Measurements from ENCODE around the gene HBS1L.
"Not testable (repeated sequence)": the region's sequence is repeated elsewhere in the genome, so short reads cannot be mapped to it uniquely, and the experiment has no call there.

HBS1L gene

DNA sequence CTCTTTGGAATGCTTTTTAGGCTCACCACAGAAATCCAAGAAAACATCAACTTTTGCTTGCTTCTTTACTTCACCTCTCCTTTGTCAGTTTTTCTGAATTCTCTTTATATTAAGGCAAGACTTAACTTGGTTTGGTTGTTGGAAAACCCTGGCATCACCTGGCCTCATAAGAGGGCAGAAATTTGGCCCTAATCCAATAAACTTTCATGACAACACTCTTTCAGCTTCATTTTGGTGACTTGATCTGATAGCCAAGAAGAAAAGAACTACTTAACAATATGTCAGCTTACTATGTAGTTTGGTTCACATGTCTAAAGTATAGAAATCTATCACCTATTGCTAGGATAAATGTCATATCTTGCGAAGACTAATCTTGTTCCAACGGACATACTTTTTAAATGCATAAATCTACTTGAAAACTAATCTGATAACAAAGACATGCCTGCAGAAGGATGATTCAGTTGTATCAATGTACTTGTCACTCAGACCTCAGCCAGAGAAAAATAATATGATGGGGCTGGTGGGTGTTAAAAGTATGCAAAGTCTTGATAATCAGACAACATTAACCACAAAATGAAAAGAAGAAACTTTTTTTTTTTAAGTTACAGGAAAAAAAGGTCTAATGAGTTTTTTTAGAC lies 19.3 kb upstream of the HBS1L start:
- DNase-seq: no peak

DNA sequence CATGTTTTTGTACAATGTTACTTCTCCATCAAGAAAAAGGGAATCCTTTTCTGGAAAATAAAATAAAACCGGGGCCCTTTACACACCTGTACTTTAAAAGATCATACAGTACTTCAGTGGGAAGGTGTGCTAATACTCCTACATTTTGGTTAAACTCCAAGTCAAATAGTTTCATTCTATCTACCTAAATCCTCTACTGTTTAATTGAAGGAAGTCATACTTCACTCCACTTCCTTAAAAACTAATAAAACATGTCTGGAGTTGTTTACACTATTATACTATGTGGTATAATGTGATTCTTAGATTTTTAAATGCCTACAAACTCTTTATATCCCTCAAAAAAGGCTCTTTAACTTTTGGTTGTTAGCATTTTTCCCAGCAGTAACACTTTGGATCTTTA lies 18.6 kb upstream of the HBS1L start:
- no peak for DNase-seq

DNA sequence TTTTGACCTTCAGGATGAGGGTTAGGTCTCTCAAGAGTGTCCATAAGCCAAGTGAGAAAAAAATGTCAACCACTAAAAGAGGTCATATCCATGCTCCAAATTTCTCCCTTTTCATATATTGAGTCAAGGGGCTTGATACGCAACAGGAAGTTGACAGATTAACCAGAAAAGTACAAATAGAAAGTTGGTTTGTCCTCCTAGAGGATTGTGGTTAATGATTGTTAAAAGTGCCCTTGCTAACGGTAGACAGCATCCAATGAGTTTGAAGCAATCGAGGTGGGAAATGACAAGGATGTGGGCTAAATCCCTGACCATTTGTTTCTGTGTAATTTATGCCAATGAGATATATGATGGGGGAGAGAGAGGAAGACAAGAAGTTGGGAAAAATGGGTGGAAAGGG lies 18.1 kb upstream of the HBS1L start:
- DNase-seq: no peak

DNA sequence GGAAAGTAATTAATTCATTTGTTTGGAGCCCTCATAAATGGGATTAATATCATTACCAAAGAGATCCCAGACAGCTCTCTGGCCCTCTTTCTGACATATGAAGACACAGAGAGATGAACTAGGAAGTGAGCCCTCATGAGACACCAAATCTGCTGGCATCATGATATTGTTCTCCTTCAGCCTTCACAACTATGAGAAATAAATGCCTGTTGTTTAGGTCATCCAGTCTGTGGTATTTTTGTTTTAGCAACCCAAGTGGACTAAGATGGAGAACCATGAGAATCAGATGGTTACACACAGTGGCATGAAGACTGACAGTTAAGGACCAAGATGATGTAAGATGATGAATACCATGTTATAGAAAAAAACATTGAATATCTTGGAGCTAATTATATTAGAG lies 16.9 kb upstream of the HBS1L start:
- no peak for DNase-seq

DNA sequence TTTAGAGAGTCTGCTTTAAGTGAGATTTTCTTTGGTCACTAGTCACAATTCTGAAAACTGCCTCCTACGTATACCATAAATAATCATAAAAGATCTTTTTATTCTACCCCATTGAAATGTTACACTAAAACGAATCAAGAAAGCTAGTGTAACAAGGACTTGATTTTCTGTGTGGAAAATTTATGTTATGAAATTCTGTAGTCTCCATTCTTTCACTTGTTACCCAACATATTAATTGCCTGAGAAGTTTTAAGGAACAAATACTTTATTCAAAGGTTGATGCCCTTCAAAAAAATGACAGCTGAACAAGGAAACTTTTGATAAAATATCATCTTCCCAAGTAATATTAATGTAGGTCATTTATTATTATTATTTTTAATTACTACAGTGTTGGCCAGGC lies 13.3 kb upstream of the HBS1L start:
- no peak for DNase-seq

DNA sequence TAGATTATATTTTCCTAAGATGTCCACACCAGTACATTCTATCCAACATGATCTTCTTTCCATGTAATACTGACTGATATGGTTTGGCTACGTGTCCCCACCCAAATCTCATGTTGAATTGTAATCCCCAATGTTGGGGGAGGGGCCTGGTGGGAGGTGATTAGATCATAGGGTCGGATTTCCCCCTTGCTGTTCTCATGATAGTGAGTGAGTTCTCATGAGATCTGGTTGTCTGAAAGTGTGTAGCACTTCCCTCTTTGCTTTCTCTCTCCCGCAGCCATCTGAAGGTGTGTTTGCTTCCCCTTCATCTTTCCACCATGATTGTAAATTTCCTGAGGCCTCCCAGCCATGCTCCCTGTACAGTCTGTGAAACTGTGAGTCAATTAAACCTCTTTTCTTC lies 12.2 kb upstream of the HBS1L start:
- no peak for DNase-seq

DNA sequence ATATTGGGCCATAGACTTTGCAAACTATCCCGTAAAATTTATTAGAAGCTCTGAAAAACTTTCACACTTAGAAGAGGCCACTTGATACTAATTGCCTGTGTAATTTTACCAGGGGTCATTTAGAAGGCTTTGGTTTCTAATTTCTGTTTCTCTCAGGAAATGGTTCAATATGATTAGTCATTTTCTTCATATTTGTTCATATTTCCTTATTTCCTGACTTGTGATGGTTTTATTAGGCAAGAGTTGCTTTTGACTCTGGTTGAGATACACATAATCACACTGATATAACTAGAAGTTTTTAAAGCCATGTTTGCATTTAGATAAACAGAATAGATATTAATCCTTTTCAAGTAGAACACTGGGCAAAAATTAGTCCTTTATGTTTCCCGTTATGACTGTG lies 11.8 kb upstream of the HBS1L start:
- no peak for DNase-seq

DNA sequence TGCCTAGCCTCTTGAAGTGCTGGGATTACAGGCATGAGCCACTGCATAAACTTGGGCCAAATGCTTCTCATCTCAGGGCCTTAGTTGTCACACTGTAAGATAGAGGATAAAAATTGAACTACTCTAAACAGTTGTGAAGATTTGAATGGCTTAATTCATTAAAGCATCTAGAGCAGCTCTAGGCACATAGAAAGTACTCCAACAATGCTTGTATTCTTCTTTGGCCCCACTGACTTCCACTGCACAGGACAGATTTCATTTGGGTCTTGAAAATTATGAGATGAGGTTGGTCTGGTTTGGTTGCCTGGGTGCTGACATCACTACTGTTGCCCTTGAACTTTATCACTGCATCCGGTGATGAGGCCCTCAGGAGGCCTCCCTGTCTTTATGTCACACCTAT lies 10.0 kb upstream of the HBS1L start:
- no peak for DNase-seq

DNA sequence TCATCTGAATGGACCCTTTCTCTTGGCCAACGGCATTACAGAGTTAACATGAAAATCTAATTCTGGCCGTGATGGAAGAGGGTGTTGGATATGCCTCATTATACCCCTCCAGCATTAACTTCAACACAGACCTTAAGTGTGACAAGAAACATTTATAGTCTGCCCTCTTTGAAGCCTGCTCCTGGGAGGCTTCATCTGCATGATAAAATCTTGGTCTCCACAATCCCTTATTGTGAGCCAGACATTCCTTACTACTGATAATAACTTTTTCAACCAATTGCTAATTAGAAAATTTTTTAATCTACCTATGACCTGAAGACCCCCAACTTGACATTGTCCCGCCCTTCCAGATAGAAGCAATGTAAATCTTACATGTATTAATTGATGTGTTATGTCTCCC lies 9.3 kb upstream of the HBS1L start:
- no peak for DNase-seq

DNA sequence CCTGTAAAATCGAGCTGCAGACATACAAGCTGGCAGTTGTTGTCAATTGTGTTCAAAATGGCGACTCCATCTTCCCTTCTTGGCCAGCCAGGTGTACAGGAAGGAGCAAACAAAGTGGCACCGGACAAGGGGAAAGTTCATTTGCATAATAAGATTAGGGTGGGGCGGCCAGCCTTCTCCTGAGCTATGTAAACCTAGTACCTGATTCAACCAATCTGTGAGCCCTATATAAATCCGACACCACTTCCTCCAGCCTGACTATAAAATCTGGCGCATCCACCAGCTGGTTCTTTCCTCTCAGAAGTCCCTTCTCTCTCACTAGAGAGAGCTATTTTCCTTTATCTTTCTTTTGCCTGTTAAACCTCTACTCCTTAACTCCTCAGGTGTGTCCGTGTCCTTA lies 8.1 kb upstream of the HBS1L start:
- DNase-seq: no peak

DNA sequence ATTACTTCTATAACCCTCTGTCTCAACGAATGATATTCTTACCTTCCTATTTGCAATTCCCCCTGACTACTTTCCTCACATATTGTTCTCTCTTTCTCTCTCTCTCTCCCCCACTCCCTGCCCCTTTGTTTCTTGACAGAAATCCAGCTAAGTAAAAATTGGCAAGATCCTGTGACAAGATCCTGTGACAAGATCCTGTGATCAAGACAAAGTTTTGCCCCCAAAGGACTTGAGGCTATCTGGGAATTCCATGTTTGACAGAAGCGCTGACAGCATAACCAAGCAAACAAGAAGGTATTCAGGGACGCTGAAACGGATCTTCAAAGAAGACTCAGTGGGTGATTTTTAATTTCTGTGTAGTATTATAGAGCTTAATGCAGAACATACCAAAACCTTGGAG lies 5.5 kb upstream of the HBS1L start:
- DNase-seq: no peak

DNA sequence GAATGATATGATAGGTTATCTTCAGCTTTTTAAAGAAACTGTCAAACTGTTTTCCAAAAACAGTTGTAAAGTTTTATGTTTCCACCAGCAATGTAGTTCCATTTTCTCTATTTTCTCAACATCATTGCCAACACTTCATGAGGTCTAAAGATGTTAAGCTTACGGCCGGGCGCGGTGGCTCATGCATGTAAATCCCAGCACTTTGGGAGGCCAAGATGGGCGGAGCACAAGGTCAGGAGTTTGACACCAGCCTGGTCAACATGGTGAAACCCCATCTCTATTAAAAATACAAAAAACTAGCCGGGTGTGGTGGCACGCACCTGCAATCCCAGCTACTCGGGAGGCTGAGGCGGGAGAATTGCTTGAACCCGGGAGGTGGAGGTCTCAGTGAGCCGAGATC lies 3.7 kb upstream of the HBS1L start:
- DNase-seq: not testable (repeated sequence)

DNA sequence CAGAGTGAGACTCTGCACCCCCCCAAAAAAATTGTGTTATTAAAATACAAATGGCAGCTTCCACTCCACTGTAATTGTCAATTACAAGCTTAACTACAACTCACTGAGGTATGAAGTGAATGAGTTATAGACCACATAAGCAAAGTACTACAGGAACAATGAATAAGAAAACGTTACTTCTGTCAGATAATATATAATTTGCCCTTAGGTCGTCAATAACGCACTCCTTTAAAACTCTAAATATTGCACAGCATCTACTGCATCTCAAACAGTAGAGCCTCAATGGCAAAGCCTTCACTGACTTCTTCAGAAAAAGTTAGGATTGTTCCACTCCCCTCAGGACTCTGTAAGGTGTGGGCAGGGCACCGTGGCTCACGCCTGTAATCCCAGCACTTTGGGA lies 2.0 kb upstream of the HBS1L start:
- DNase-seq: no peak

DNA sequence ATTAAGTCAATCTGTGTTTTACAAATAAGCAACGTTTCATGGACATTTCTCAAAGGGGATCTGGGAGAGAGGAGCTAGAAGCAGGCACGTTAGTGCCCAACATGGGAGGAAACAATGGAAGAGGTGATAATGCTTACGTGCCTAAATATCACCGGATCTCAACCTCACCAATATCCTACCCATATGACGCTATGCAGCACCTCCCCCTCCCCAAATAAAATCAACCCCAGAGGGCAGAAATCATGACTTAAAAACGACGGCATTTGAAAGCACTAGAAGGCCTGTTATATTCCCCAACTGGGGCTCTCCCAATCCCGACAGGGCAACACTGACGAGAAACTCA lies 425 bp downstream of the HBS1L start:
- no peak for DNase-seq

DNA sequence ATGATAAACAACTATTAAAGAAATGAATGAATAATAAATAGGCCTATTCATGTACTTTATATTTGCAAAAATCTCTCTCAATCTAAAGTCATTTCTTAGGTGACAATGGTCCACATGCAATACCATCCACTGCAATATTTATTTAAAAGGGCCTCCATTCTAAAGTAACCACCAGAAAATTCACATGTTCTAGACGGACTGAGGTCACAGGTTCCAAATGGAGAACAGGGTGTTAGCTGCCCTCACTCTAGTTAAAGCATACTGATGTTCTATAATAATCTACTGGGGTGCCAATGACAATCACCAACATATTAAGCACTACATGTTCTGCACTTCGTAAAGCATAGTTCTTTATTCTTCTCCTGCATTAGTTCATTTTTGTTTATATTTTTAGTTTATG lies 1.2 kb downstream of the HBS1L start:
- no peak for DNase-seq

DNA sequence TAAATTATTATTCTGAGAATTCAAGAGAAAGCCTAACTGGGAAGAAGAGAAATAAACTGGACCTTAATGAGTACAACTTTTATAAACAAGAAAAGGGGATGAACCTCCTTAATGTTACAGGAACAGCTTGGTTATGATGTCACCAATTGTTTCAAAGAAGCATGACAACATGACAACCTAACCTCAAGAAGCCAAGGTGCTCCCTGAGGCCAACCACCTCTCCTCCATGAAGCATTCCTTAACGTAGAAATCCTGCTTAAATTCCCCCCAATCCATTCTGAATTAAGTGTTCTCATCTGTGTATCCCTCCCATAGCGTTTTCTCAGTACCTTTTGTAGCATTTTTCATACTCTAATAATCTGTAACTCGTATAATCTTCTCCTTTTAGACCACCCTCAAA lies 1.7 kb downstream of the HBS1L start:
- DNase-seq: no peak

DNA sequence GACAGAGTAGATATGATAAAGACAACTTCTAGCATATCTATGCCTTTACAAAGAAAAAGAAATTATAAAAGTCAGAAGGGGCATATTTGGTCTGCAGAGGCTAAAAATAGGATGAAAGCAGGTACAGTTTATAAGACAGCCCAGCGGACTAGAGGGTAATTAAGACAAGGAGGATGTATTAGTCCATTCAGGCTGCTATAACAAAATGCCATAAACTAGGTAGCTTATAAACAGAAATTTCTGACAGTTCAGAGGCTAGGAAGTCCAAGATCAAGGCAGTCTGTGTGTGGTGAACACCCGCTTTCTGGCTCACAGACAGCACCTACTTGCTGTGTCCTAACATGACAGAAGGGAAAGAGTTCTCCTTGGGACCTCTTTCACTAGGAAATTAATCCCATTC lies 5.7 kb downstream of the HBS1L start:
- no peak for DNase-seq

DNA sequence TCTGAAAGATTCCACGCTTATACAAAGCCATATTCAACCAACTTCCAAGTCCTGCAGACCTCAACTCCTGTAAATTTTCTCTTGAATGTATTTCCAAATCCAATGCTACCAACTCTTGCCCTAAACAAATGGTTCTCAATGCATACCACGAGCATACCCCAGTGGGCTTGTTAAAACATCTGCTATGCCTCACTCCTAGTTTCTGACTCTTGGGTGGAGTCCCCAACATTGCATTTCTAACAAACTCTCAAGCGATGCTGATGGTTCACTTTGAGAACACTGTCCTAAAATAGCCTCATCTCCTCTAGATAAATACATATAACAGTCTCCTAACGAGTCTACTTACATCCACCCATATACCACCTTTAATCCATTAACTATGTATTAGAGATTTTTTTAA lies 7.3 kb downstream of the HBS1L start:
- DNase-seq: no peak

DNA sequence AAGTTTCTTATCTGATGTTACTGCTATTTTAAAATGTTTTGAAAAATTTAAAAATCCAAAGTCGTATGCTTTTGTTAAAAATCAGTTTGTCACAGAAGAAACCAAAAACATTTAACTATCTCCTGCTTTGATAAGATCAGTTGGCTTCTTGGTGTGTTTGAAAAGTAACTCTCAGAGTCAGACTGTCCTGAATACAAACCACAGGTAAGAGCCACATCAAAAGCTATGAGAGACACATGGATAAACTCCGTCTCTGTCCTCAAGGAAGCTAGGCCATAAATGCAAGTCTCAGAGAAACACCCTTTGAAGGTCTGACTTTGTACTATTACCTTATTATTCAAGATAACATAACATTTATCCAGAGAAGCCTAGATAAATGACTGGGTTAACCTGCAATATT lies 7.7 kb downstream of the HBS1L start:
- no peak for DNase-seq

DNA sequence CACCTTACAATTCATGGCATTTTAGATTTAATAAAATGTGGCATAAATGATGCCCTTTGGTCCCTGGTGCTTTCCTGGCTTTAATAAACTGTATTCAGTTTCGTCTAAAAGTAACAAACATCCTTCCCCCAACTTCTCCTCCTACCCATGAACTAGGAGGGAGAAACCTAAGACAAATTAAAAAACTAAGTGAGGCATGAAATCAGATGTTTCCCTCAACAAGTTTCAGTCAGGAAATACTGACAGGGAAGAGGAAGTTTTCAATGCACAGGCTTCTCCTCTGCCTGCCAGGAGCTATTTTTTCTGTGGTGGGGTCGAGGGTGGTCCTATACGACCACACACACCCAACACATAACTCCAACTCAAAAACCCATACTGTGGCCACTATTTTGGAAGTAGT lies 10.0 kb downstream of the HBS1L start:
- no peak for DNase-seq

DNA sequence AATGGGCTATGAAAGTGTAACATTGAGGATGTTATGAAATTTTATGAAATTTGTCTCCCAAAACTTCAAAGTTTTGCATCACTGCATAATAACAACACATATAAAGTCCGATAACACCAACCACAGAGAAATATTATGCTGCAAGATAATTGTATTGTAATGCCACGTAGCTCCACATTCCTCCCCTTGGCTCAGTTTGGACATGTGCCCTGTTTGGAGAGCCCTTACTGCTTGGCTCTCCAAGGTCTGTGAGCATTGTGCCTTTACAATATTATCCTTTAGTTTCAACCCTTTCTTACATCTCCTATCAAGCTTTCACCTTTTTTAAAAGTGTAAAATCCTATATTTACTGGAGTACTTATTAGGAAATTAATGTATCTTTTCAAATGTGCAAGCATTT lies 10.8 kb downstream of the HBS1L start:
- no peak for DNase-seq

DNA sequence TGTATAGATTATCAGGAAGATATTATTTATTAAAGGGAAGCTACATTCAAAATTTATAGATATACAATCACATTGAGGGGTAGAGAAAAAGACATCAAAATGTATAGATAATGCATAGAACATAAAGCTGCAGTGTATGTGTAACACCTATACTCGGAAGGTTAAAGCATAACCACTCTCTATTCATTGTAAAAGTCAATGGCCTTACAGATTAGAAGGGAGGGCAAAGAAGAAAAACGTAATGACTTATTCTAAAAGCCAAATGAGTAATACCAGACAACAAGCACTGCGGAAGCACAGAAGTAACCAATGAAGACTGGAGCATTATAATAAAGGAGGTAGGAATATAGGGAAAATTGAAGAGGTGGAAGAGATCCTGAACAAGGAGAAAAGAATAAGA lies 11.3 kb downstream of the HBS1L start:
- no peak for DNase-seq

DNA sequence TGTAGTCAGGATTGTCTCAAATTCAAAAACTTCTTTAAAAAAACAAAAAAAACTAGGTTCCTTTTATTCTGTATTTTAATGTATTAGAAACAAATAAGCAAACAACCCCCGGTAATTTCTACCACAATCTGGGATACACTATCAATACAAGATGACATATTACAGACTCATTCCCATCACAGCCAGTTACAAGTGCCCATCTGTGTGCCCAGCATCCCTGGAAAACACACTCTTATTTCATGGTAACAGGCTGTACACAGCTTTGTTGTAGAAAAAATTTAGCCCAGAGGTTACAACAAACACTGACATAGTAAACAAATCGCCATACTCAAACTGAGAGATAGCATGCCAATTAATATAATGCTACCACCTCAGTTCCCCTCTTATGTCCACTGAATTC lies 16.3 kb downstream of the HBS1L start:
- DNase-seq: no peak

DNA sequence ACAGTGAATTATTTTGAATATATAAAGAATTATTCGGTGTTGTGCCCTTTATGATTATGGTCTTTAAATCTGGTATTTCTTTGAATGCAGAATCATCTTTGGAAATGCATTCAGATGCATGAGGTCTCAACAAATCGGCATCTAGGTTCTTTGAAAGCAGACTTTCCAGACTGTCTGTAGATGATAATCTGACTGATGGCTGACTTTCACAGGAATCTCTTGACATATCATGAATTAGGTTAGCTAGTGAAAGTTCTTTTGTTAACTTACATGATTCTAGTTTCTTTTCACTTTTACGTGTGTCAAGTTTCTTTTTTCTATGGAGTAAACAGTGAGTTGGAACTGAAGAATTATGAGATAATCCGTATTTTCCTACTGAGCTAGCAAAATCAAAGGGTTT lies 17.1 kb downstream of the HBS1L start:
- no peak for DNase-seq

DNA sequence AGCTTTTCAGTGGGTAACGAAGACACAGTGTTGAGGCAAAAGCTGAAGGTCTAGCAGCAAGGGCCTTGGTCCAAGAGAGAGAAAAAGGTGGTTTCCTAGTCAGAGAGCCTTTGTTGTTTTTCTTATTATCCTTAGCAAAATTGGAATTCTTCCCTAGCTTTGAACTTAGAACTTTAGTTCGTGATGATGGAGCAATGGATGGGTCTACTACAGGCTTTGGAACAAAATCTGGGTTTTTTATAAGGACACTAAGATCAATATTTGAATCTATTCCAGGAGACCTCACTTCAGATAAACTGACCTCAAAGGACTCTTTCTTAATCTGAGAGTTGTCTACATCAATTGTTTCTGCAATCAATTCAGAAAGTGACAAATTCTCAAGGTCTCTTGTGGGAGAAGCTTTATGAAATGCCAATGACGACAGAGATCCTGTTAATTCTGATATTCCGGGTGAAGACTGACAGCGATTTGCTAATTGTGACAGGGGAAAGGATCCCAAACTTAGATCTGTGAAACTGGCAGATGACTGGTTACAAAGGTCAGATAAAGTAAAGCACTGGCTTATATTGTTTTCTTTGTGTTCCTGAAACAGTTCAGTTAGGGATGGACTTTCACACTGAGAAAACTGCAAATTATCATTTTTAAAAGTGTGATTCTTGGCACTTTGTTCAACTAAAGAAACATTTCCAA lies 17.7 kb downstream of the HBS1L start:
- DNase-seq: no peak
